NCI-H1417 treated with DMSO at 0.1 percent for 48 hours (cell line): ENCODE results near the gene RNASET2.

Source experiments
- DNase-seq: peaks from one replicate; lab custom pipeline; 2025; lab: John Stamatoyannopoulos, UW

The RNASET2 gene

DNA sequence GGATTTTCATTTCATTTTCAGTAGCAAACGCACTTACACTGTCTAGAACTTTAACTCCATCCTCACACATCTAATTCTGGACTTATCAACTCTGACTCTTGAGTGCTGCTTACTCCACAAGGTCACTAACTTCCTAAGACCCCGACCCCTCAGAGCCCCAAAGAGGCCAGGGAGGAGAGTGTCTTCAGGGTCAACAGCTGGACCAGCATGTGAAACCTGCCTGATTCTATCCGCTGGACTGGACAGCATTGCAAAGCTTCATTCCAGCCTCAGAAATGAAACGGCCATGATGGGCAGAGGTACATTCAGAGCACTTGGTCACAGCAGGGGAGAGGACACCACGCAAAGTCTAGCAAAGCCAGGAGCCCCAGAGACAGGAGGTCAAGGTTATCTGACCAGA is 9.1 kb downstream of the RNASET2 start:
- no peak for DNase-seq

DNA sequence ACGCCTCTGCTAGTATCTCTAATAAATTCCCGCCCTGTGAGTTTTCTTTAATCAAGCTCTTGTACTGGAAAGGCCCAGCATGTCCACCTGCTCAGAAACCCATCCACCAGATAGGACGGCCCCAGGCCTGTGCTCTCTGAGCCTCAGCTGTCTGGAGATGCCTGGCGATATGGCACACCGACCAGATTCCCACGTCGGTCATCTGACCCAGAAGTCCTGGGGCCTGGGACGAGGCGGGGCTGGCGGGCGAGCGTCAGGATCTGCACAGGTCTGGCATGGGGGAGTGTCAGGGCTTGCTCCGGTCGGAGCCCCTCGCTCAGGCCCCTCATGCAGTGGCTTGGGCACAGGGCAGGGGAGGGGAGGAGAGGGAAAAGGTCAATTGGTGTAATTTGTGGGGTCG is 10.2 kb downstream of the RNASET2 start:
- no peak for DNase-seq

DNA sequence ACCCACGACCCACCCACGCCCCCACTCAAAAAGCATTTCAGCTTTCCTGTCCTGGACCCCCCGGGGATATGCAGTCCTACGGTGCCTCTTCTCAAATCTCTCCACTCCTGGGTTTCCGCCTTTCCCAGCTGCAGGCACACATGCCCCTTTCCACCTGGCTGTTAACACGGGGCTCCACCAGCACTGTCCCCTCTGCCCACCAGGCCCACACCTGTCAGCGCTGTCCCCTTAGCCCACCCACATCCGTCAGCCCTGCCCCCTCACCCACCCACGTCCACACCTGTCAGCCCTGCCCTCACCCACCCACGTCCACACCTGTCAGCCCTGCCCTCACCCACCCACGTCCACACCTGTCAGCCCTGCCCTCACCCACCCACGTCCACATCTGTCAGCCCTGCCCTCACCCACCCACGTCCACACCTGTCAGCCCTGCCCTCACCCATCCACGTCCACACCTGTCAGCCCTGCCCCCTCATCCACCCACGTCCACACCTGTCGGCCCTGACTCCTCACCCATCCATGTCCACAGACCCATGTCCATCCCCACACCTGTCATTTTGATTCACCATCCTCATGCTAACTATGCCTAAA is 11.6 kb downstream of the RNASET2 start:
- no peak for DNase-seq

GRCh38 chr6:166942393-166943168 is 13.8 kb downstream of the RNASET2 start:
- DNase-seq, result no peak

DNA sequence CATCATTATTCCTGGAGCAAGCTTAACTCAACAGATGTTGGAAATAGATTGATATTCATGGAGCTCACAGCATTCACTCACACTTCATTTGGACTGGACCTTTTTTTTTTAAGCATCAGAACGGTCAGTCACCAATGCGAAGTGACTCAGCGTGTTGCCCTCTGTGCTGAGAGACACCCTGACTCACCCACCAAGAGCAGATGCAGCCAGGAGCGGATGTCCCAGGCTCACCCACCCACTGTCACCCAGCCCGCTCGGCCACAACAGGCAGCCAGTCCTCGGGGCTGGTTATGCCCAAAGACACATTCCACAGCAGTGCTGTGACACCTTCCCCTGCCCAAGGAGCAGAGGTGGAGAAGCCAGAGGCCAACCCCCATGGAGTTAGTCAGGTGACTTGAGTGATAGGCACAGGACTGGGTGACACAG is 15.7 kb downstream of the RNASET2 start:
- no peak for DNase-seq

DNA sequence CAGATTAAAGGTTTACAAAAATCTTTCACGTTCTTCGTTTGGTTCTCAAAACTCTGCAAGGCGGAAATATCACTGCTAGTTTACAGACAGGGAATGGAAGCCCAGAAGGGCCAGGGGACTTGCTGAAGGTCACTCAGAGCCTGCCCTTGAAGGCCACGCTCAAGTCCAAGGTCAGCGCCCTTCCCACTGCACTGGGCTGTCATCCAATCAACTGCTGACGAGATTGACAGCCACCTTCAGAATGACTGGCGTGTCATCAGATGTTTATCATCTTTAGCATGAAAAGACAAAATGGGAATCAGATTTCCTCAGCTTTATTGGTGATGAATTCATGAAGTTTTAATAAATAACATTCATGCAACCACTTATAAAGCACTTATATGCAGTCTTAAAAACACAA is 16.5 kb downstream of the RNASET2 start:
- DNase-seq, result no peak

DNA sequence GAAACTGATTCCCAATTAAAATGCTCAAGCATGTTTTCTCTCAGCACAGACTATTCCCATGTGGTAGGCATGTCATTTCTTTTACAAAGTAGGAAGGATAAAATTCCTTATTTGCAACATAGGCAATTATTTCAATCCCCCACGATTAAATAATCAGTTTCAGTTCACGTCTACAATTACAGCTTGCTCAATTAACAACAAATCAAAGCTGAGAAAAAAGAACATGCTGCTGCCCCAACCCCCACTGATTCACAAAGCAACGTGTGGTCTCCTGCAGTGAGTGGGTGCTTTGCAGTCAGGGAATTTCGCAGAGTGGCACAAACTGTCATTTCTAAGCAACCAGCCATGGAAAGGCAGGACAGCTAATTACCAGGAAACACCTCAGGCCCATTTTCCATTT is 17.0 kb downstream of the RNASET2 start:
- DNase-seq, result peak; percentile 49

DNA sequence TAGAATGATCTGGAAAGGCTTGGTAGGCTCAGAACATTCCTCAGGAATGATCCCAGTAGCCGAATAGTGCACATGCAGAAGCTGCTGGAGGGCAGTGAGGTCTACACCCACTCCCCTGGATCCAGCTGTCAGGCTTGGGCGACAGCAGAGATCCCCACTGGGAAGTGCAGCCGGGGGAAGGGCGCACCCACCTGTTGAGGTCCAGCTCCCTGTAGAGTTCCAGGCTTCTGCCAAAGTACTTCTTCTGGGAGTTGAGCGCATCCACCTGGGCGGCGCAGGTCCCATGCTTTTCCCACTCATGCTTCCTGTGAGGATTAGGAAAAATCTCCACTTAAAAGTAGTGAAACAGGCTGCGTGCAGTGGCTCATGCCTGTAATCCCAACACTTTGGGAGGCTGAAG is 17.6 kb downstream of the RNASET2 start:
- no peak for DNase-seq

GRCh38 chr6:166938150-166938549 is 18.2 kb downstream of the RNASET2 start:
- DNase-seq, result no peak

DNA sequence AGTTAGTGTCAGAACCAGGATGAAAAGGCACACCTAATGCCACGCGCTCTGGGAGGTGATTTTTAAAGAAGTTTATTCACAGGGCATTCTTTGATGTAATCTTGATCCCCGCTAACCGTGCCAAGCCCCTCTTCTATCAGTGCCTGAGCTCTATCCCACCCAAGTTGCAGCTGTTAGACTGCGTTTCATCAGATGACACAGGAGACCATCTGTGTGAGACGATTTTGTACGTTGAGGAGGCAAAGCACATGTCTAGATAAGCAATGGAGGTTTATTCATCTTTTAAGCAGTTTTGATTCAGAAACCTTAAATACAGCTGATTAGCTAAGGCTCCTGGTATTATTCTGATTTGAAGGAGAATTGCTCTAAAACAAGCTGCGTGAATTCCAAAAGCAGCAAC is 18.6 kb downstream of the RNASET2 start:
- DNase-seq, result no peak

DNA sequence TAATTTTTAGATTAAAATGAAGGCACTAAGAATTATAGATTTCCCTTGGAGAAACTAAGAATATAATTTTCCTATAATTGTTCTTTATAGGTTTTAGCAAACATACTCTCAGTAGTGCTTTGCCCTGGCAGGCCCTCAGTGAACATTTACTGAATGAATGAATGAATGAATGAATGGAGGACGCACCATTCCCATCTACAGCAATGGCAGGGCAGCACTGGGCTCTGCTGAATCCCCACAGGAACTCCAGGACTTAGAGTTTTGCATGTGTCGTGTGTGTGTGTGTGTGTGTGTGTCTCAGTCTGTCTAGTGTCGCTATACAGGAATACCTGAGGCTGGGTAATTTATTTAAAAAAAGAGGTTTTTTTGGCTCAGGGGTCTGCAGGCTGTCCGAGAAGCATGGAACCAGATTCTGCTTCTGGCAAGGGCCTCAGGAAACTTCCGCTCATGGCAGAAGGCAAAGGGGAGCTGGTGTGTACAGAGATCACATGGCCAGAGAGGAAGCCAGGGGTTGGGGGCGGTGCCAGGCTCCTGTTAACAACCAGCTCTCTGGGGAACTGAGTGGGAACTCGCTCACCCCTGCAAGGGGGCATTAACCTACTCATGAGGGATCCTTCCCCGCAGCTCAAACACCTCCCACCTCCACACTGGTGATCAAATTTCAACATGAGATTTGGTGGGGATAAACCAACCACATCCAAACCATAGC is 20.1 kb downstream of the RNASET2 start:
- DNase-seq, result no peak

DNA sequence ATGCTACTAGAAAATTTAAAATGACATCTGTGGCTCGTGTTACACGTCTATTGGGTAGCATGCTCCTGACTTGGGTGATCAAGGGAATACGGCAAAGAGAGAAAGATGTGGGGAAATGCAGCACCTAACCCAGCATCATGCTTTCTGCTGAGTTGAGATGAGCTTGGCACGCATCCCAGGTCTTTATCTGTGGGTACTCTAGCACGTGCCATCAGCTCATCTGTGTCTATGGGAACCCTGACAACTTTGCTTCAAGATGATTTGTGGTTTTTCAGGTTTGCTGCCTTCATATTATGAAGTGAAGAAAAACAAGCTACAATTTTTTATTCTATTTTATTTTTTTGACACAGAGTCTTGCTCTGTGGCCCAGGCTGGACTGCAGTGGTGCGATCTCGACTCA is 21.0 kb downstream of the RNASET2 start:
- no peak for DNase-seq

DNA sequence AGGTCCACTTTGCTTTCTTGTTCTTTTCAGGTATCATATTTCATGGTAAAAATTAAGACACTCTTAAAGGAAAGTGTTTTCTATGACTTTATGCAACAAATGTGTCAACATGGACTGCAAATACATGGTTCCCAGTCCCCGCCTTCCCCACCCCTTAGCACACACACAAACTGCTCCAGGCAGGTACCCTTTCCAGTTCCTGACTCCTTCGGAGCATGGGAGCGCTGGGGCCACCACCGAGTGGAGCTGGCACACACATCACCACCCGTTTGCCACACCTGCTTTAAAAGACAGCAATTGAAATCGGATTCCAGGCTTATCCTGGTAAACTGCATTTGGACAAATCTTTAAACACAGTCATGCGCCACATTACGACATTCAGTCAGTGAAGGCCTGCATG is 22.2 kb downstream of the RNASET2 start:
- no peak for DNase-seq

DNA sequence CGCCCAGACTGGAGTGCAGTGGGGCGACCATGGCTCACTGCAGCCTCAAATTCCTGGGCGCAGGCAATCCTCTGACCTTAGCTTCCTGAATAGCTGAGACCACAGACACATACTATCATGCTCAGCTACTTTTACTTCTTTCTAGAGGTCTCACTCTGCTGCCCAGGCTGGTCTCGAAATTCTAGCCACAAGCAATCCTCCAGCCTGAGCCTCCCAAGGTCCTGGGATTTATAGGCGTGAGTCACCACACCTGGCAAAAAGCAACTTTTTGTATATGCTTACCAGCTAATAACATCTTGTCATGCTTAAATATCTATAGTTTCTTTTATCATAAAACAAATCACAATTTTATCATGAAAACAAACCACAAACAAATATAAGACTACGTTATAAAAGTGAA is 23.0 kb downstream of the RNASET2 start:
- no peak for DNase-seq

DNA sequence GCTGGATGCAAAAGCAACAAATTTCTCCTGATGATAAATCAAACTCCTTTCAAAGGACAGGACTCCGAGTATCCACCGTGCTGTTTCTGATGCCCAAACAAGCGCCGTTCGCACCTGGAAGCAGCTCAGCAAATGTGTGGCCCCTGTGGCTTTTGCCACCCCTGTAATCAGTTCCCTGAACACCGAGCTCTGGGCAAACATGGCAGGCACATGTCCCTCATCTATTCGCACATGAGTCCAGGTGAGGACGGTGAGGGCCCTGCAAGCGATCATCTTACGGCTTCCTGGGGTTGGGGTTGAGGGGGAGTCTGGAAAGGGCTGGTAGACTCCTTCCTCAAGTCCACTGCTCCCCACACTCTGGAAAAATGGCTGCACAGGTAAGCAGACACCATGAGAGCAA is 23.7 kb downstream of the RNASET2 start:
- DNase-seq, result no peak

- no peak for DNase-seq
Observed at GRCh38 chr6:166932116-166932515, 24.2 kb downstream of the RNASET2 start.

GRCh38 chr6:166931426-166931970 is 24.9 kb downstream of the RNASET2 start:
- DNase-seq, result no peak

- no peak for DNase-seq
Observed at GRCh38 chr6:166930354-166930891, 25.9 kb downstream of the RNASET2 start.

DNA sequence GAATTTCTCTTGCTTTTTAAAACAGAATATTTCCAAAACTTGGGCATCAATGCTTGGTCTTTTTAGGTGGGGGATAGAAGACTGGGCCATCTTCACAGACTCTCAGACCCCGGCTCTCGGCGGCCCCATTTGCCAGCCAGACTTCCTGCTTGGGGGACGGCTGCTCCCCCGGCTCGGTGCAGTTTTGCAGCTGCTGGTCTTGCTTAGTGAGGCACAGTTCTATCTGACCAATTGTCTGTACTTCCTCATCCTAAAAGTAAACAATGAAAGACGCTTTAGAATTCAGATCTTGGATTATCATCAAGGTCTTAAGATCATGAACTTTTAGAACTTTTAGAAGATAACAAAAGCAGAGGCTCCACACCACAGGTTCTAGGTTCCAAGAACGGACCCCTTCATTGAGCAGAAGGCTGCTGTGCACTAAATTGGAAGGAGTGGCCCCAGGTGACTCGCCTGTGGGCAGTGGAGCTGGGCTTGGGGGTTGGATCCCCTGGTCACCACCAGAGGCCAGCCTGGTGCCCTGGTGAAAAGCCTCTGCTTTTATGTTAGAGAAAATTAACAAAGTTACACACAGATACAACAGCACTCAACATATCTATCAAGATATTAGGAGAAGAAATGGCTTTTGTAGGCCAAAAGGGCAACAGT is 26.7 kb downstream of the RNASET2 start:
- DNase-seq, result no peak

GRCh38 chr6:166928644-166929541 is 27.5 kb downstream of the RNASET2 start:
- no peak for DNase-seq
